HuH-7.5 (cell line): ENCODE data around the gene AKAP13.
"Not testable (repeated sequence)": the region's sequence is repeated elsewhere in the genome, so short reads cannot be mapped to it uniquely, and the experiment has no call there.

Source experiments
- DNase-seq: peaks from one replicate; pipeline ENCODE4 v3.0.0; 2011; ENCODE audit warnings: low spot score

AKAP13 gene

GRCh38 chr15:85479071-85479647 is 98.8 kb downstream of the AKAP13 start:
- no peak for DNase-seq

GRCh38 chr15:85480923-85481322 is 100.5 kb downstream of the AKAP13 start:
- DNase-seq: no peak

- not testable (repeated sequence) for DNase-seq
These were observed 101.1 kb downstream of the AKAP13 start for GRCh38 chr15:85481543-85481942.

GRCh38 chr15:85482894-85483293 is 102.5 kb downstream of the AKAP13 start:
- no peak for DNase-seq

- not testable (repeated sequence) for DNase-seq
These were observed 103.6 kb downstream of the AKAP13 start for GRCh38 chr15:85483955-85484354.

GRCh38 chr15:85484923-85485322 is 104.5 kb downstream of the AKAP13 start:
- DNase-seq: not testable (repeated sequence)

GRCh38 chr15:85485956-85486567 is 105.7 kb downstream of the AKAP13 start:
- peak; percentile 70 for DNase-seq

GRCh38 chr15:85487796-85488195 is 107.4 kb downstream of the AKAP13 start:
- DNase-seq: not testable (repeated sequence)

GRCh38 chr15:85488997-85489396 is 108.6 kb downstream of the AKAP13 start:
- no peak for DNase-seq

GRCh38 chr15:85489773-85490493 is 109.5 kb downstream of the AKAP13 start:
- no peak for DNase-seq

- DNase-seq: no peak
These were observed 110.5 kb downstream of the AKAP13 start for GRCh38 chr15:85490856-85491255.

GRCh38 chr15:85491691-85492090 is 111.3 kb downstream of the AKAP13 start:
- no peak for DNase-seq

- DNase-seq: no peak
These were observed 112.0 kb downstream of the AKAP13 start for GRCh38 chr15:85492406-85492805.

- no peak for DNase-seq
These were observed 112.9 kb downstream of the AKAP13 start for GRCh38 chr15:85493260-85493659.

GRCh38 chr15:85494048-85494777 is 113.8 kb downstream of the AKAP13 start:
- no peak for DNase-seq

- DNase-seq: no peak
These were observed 114.7 kb downstream of the AKAP13 start for GRCh38 chr15:85495096-85495495.

GRCh38 chr15:85495544-85495943 is 115.1 kb downstream of the AKAP13 start:
- DNase-seq: no peak

GRCh38 chr15:85496151-85496550 is 115.7 kb downstream of the AKAP13 start:
- no peak for DNase-seq

GRCh38 chr15:85496551-85497171 is 116.3 kb downstream of the AKAP13 start:
- no peak for DNase-seq

- no peak for DNase-seq
These were observed 116.8 kb downstream of the AKAP13 start for GRCh38 chr15:85497172-85497569.

GRCh38 chr15:85498471-85498870 is 118.1 kb downstream of the AKAP13 start:
- DNase-seq: no peak

- DNase-seq: no peak
These were observed 119.0 kb downstream of the AKAP13 start for GRCh38 chr15:85499371-85499887.
